Germinal center (tissue), 1 donor: ENCODE data around the gene GRIK4.

Source experiments
- DNase-seq: peaks from one replicate; pipeline ENCODE4 v3.0.0; 2012; ENCODE audit warnings: mixed read lengths, low spot score

GRIK4 gene

GRCh38 chr11:120842195-120842594 lies 330.6 kb downstream of the GRIK4 start:
- no peak for DNase-seq

GRCh38 chr11:120853435-120853834 lies 341.9 kb downstream of the GRIK4 start:
- DNase-seq, result no peak

- DNase-seq, result no peak
These were observed 343.4 kb downstream of the GRIK4 start for GRCh38 chr11:120854988-120855387.

GRCh38 chr11:120857508-120857907 lies 346.0 kb downstream of the GRIK4 start:
- DNase-seq, result no peak

- DNase-seq, result no peak
These were observed 347.2 kb downstream of the GRIK4 start for GRCh38 chr11:120858740-120859139.

GRCh38 chr11:120859552-120860295 lies 348.2 kb downstream of the GRIK4 start:
- DNase-seq, result no peak

- no peak for DNase-seq
These were observed 351.8 kb downstream of the GRIK4 start for GRCh38 chr11:120863359-120863758.

- no peak for DNase-seq
These were observed 355.5 kb downstream of the GRIK4 start for GRCh38 chr11:120867024-120867423.

GRCh38 chr11:120867531-120867930 lies 356.0 kb downstream of the GRIK4 start:
- DNase-seq, result no peak

GRCh38 chr11:120867988-120868387 lies 356.4 kb downstream of the GRIK4 start:
- no peak for DNase-seq

- DNase-seq, result no peak
These were observed 357.5 kb downstream of the GRIK4 start for GRCh38 chr11:120869097-120869496.

GRCh38 chr11:120869516-120870011 lies 358.0 kb downstream of the GRIK4 start:
- DNase-seq, result no peak

- no peak for DNase-seq
These were observed 359.6 kb downstream of the GRIK4 start for GRCh38 chr11:120871194-120871593.

GRCh38 chr11:120871924-120872323 lies 360.4 kb downstream of the GRIK4 start:
- DNase-seq, result no peak

GRCh38 chr11:120873966-120874735 lies 362.6 kb downstream of the GRIK4 start:
- DNase-seq, result no peak

- DNase-seq, result no peak
These were observed 364.4 kb downstream of the GRIK4 start for GRCh38 chr11:120875986-120876385.

GRCh38 chr11:120877746-120878365 lies 366.3 kb downstream of the GRIK4 start:
- DNase-seq, result no peak

GRCh38 chr11:120878781-120879180 lies 367.2 kb downstream of the GRIK4 start:
- DNase-seq, result no peak

- no peak for DNase-seq
These were observed 369.1 kb downstream of the GRIK4 start for GRCh38 chr11:120880498-120881175.

GRCh38 chr11:120881596-120881995 lies 370.0 kb downstream of the GRIK4 start:
- no peak for DNase-seq

- no peak for DNase-seq
These were observed 370.6 kb downstream of the GRIK4 start for GRCh38 chr11:120882175-120882574.

GRCh38 chr11:120883404-120884080 lies 372.0 kb downstream of the GRIK4 start:
- DNase-seq, result no peak
